HG02943 (cell line): Measurements from ENCODE around the gene MRFAP1L1.
"Not testable (repeated sequence)": the region's sequence is repeated elsewhere in the genome, so short reads cannot be mapped to it uniquely, and the experiment has no call there.

ENCODE experiments used
- ATAC-seq: cut with Tn5 transposase; IDR thresholded peaks from one replicate; pipeline ENCODE4 v1.9.1; 2021; ENCODE audit warnings: mild to moderate bottlenecking, low read depth, moderate library complexity; ENCODE audit not compliant: unreplicated experiment

The MRFAP1L1 gene

DNA sequence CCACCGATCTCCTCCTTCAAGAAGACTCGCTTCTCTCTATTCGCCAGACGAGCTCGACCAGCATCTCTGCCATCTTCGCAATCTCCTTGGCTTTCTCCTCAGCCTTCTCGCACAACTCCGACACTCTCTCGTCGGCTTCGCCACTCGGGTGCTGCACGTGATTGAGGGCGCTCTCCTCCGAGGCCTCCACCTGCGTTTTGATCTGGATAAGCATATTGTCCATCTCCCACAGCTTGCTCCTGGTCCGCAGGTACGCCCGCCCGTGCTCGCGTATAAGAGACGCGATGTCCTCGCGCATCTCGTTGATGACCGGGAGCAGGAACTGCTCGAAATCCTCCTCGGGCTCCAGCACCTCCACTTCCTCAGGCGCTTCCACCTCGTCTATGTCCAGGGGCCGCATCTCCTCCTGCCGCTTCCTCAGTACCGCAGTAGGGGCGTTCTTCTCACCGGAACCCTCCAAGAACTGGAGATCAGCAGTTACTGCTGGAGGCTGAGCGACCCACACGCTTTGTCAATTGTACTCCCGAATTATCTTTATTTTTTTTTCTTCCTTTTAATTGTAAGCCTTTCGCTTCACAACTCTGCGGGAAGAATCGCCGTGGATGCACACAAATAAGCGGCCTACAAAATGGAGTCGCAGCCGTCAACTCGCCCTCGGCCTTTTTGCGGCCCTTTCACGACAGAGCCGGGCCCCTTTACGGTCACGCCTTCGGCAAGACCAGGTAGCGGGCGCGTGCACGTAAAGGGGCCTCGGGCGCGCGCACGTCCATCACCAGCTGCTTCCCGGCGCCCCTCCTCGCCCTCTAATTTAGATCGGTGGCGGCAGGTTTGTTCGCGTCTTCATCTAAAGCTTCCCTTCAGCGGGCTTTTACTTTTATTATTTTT is at the start of gene MRFAP1L1:
TSS of gene MRFAP1L1 (minus strand) at position 636 of the 885 bp plus-strand sequence. CDS start at position 400, 236 bp downstream.
- ATAC-seq, result peak; percentile 64

DNA sequence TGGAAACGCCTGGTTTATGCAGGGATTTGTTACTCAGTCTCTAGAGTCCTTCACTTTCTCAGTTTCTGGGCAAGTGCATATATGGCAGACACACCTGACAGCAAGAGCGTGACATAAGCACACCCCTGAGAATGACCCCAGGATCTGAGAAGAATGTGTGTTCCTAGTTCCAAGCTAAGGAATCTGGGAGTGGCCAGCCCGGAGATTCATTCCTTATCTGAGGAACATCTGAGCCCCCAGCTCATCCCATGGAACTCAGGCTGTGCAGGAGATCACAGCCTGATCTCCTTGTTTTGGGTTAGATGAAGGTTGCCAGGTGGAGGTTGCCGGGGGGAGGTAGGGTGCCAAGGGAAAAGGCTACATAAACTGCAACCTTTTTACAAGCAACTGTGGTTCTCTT is 49.1 kb upstream of the MRFAP1L1 start:
- ATAC-seq, result no peak

GRCh38 chr4:6756345-6756744 is 46.7 kb upstream of the MRFAP1L1 start:
- ATAC-seq, result not testable (repeated sequence)

DNA sequence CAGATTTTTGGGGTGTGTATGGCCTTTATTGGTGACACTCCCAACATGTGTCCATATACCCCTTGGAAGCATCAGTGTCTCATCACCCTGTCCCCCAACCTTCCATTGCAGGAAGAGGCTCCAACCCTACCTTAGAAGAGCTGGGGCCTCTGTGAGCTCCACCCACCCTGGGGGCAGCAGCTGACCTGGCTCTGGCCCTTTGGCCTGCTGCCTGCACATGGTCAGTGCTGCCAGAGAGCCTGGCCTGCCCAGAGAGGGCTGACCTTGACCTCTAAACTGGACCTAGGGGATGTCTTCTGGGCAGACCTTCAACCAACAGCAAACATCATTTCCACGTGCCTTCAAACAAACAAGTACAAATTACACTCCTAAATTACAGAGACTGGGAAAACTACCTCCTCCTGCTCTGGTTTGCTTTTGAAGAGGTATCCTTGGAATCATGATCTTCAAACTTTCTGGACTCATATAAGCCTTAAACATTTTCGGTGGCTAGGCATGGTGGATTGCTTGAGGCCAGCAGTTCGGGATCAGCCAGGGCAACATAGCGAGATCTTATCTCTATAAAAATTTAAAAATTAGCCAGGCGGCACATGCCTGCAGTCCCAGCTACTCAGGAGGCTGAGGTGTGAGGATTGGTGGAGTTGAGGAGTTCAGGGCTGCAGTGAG is 45.6 kb upstream of the MRFAP1L1 start:
- ATAC-seq, result no peak

- ATAC-seq, result no peak
Measured at GRCh38 chr4:6754481-6755087, 44.9 kb upstream of the MRFAP1L1 start.

DNA sequence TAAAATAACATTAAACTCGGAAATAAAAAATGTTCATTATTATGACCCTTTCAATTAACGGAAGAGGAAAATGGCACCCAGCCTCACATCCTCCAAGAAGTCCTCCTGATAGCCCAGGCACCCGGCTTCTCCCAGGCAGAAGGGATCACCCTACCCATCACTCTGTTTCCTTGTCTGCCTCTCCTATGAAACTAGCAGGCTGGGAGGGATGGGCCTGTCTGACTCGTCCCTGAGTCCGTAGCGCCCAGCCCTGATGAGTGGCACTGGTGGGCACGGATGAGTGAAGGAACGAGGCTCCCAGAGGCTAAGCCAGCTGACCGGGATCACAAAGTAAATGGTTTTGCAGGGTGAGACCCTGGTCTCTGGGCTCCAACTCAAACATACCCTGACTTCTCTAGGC is 44.2 kb upstream of the MRFAP1L1 start:
- no peak for ATAC-seq

- no peak for ATAC-seq
Measured at GRCh38 chr4:6753103-6753560, 43.5 kb upstream of the MRFAP1L1 start.

GRCh38 chr4:6752486-6752829 is 42.8 kb upstream of the MRFAP1L1 start:
- ATAC-seq, result no peak

- ATAC-seq, result no peak
Measured at GRCh38 chr4:6751611-6752485, 42.2 kb upstream of the MRFAP1L1 start.

DNA sequence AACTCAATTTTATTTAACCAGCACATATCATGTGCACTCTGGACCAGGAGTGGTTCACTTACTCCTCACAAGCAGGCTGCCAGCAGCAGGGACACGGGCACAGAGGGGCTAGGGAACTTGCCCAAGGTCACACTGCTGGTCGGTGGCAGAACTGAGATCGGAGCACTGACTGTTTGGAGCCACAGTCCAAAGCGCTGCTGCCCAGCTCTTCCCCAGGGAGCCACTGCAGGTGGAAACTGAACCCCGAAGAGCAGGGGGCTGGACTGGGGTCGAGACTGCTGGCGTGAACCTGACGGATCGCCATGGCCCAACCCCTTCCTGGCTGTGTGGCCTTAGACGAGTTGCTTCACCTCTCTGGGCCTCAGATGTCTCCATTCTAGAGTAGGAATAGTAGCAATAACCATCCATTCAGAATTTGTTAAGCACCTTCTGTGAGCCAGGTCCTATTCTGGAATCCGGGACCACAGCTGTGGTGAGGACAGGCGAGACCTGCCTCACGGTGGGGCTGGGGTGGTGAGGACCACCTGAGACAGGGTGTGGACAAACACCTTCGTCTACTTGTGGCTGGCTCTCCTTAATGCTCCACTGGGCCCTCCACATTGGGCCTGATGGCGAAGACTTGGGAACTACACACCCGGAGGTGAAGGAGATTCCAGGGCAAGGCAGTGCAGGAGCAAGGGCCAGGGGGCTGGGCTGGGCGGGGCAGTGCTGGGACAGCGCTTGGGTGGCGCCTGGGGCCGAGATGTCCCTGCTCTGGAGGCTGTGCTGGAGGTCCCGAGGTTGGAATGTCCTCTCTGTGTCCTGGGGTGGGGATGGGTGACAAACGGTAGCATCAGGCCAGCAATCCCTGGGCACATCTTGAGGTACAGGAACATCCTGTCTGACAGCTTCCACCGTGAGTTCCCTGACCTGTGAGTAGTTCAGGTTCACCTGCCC is 40.9 kb upstream of the MRFAP1L1 start:
- ATAC-seq, result no peak

DNA sequence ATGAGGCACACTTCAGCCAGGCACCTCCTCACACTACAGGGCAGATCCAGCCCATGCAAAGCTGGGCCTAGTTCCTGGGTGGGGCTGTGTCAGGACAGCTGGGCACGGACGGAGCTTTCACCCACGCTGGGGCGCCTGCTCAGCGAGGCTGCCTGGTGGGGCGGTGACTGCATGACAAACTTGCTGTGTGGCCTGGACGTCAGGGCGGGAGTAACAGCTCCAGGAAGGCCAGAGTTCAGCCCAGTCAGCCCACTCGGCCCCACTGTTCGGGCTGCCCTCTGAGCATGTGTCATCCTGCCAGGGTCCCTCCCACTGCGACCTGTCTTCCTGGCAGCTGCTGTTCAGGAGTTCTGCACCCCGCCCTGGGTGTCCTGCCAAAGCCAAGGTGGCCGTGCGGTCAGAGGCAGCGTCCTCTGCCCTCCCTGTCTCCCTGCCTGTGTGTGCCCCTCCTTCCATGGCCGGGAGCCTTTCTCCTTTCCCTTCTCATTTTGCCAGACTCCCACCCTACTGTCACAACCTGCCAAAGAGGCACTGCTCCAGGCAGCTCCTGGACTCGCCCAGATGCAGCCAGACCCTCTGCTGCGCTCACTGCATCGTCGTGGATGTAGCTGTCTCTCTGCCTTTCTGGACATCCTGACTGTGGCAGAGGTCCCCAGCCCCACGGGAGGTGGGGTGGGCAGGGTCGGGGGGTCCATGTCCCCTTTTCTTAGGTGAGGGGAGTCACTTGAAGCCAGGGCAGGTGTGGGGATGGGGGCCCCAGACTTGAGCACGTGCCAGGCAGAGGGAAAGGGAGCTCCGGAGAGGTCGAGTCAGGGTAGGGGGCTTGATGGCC is 39.9 kb upstream of the MRFAP1L1 start:
- ATAC-seq, result no peak

DNA sequence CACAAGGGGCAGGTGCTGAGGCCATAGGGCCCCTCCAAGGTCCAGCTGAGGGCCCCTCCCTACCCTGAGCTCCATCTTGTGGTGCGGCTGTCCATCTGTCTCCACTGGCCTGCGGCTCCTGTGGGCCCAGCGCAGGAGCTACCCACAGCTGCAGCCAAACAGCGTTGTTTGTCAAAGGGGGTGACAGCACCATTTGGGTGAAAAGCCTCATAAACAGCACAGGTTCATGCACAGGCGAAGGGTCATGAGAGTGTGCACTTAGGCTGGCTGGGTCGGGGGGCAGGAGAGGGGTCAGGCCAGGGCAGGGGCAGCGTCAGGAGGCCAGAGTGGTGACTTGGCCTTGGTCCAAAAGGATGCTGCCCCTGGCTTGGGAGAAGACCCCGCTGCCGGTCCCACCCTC is 38.6 kb upstream of the MRFAP1L1 start:
- ATAC-seq, result no peak

DNA sequence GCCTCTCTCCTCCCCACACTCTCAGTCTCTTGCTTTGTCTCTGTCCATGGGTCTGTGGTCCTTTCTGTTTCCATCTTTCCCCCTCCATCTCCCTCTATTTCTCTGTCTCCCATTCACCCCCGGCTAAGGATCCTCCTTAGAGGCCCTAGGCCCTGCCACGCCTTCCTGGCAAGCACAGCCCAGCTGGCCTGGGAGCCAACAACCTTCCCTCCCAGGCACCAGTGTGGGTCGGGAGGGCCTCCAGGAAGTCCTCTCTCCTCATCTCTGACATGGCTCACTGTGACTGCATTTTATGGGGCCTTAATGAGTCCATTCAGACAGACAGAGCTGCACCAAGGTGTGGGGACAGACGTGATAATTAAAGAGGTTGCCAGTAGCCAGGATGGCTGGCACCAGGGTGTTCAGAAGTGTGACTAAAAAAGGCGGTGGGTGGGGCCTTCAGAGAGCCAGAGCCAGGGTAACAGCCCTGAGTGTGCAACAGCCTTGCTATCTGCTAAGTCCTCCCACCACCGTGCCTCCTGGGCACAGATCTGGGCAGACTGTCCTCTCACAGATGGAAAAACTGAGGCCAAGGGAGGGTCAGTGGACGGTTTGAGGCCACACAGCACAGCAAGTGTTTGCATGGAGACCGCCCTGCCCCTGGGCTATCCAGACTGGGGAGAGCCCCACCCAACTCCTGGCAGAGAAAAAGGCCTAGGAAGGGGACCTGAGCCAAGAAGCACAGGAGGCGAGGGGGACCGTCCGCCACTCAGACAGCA is 37.8 kb upstream of the MRFAP1L1 start:
- no peak for ATAC-seq

GRCh38 chr4:6746721-6747293 is 37.1 kb upstream of the MRFAP1L1 start:
- no peak for ATAC-seq

DNA sequence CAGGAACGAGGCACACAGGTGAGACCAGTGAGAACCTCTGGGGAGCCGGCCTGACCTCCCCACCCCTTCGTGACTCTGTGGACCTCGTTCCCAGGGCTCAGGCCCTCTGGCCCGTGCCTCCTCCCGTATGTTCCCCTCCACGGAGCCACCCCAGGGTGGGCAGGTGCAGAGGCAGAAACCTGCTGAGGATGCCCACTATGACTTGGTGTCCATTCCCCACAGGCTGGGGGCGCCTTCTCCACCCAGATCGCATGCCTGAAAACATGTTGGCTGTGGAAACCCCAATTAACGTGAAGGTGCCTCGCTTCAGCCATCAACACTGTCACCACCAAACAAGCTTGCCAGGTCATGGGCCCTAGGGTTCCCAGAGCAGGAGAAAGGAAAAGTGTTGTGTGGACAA is 33.3 kb upstream of the MRFAP1L1 start:
- ATAC-seq, result no peak

GRCh38 chr4:6742507-6742906 is 32.8 kb upstream of the MRFAP1L1 start:
- ATAC-seq, result no peak

- ATAC-seq, result no peak
Measured at GRCh38 chr4:6740347-6740746, 30.7 kb upstream of the MRFAP1L1 start.
